GM12872 (cell line): ENCODE data around the gene GJA4.

Source experiments
- TF ChIP-seq, protein P1 (sequence below): IDR thresholded peaks from 3 replicates; pipeline ENCODE4 v1.5.1; 2011; ENCODE audit warnings: low read depth, mild to moderate bottlenecking, low read length, moderate library complexity; ENCODE audit not compliant: insufficient read depth

GJA4 gene

DNA sequence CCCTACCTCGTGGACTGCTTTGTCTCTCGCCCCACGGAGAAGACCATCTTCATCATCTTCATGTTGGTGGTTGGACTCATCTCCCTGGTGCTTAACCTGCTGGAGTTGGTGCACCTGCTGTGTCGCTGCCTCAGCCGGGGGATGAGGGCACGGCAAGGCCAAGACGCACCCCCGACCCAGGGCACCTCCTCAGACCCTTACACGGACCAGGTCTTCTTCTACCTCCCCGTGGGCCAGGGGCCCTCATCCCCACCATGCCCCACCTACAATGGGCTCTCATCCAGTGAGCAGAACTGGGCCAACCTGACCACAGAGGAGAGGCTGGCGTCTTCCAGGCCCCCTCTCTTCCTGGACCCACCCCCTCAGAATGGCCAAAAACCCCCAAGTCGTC lies 2.0 kb downstream of the GJA4 start:
- TF ChIP-seq, protein P1, sequence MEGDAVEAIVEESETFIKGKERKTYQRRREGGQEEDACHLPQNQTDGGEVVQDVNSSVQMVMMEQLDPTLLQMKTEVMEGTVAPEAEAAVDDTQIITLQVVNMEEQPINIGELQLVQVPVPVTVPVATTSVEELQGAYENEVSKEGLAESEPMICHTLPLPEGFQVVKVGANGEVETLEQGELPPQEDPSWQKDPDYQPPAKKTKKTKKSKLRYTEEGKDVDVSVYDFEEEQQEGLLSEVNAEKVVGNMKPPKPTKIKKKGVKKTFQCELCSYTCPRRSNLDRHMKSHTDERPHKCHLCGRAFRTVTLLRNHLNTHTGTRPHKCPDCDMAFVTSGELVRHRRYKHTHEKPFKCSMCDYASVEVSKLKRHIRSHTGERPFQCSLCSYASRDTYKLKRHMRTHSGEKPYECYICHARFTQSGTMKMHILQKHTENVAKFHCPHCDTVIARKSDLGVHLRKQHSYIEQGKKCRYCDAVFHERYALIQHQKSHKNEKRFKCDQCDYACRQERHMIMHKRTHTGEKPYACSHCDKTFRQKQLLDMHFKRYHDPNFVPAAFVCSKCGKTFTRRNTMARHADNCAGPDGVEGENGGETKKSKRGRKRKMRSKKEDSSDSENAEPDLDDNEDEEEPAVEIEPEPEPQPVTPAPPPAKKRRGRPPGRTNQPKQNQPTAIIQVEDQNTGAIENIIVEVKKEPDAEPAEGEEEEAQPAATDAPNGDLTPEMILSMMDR, result no peak

DNA sequence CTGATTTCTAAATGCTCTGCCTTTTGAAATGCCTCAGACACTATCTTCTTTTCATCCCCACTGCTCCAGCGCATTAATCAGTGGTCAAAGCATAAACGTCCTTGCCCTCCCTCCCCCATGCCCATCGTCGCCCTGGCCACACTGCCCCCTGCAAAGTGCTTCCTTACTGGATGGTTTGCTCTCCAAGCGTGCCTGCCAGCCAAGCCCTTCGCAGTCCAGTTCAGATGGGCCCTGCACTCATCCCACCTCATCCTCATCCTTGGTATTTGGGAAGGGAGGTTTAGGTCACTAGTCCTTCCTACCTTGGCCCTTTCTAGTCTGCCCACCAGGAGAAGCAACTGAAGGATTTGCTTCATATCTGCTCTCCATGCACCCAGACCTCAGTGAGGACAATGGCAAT lies 3.1 kb downstream of the GJA4 start:
- TF ChIP-seq, protein P1, result no peak

DNA sequence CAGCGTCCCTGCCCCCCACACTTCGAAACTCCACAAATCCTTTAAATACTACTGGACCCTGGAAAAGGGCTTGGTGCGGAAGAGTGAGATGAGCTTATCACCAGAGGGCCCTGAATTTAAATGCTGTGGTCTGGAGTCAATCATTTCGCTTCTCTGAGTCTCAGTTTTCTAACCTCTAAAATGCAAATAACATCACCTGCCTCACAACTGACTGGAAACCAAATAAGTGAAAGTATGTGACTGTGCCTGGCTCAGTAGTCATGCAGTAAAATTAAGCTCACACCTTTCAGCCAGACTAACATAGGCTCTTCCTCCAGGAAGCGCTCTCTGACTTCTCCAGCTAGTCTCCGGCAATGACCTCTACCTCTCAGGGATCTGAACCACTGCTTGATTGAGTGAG lies 4.2 kb downstream of the GJA4 start:
- TF ChIP-seq, protein P1, result no peak

DNA sequence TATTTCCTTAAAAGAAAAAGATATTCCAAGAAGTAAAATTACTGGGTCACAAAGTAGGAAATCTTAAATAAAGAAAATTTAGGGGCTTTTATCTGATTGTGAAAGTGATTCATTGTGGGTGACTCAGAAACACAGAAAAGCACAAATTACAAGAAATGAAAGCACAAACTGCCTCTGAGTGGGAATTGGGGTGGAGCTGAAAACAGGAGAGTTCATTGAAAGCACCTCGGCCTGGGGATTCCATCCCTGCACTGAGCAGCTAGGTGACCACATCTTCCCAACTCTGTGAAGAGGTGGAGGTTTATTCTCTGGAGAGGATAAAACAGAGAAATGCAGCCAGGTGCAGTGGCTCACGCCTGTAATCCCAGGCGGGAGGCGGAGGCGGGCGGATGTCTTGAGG lies 7.4 kb downstream of the GJA4 start:
- TF ChIP-seq, protein P1, result no peak

DNA sequence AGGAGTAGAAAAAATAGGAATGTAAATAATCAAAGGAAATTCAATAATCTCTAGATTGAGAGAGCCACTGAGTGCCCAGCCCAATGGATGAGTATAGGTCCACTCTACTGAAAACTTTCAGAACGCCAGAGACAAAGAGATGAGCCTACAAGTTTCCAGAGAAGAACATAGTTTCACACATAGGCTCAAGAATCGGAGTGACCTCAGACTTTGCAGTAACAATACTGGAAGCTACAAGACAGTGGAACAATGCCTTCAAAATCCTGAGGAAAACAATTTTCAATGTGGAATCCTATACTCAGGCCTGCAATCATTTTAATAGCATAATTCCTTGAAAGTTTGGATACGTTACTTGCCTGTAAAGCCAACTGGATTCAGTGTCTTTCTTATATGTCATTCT lies 11.0 kb downstream of the GJA4 start:
- TF ChIP-seq, protein P1, result no peak

DNA sequence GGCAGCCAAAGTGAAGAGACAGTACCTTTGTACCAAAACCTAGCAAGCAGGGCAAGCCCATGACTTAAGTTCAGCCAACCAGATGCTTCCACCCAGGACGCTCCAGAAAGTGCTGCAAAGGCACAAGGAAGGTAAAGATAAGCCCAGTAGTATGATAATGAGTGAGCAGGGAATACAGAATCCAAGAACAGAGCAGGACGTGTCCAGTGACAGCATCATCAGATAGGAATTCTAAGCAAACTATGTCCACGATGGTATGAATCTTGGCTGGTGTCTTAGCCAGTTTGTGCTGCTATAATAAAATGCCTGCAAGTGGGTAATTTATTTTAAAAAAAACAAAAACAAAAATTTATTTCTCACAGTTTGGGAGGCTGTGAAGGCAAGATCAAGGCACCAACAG lies 13.6 kb downstream of the GJA4 start:
- TF ChIP-seq, protein P1, result no peak

DNA sequence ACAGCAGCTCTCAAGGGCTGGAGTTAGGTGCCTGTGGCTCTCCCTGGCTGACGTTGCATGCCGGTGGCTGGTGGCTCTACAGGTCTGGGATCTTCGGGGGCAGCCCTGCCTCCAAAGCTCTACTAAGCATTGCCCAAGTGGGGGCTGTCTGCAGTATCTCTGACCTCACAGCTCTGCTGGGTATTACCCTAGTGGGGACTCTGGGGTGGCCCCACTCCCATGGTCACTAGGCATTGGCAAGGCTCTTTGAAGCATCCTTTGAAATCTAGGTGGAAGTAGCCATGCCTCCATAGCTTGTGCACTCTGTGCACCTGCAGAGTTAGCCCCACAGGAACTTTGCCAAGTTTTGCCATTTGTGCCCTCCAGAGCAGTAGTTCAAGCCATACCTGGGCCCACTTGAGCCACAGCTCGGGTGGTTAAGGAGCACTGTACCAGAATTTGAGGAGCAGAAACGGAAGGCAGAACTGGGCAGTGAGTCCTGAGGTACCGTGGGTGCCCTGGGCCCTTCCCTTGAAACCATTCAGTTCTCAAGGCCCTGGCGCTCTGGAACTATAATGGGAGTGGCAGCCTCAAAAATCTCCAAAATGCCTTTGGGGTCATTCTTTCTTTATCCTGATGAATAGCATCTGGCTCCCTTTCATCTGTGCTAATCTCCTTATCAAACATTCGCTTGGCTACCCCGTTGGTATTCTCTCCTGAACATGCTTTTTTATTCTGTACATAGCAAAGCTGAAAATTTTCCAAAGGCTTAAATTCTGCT lies 15.4 kb downstream of the GJA4 start:
- TF ChIP-seq, protein P1, result no peak
